GM12892 (cell line): ENCODE measurements around the gene UBASH3A.

Source experiments
- POLR2A ChIP-seq: IDR thresholded peaks from 2 replicates; pipeline ENCODE4 v1.6.1; 2011; ENCODE audit warnings: low read depth, low read length, control low read depth
- POLR2AphosphoS5 ChIP-seq: IDR thresholded peaks from 2 replicates; pipeline ENCODE4 v1.6.1; 2011; ENCODE audit warnings: low read depth, low read length, control low read depth
- TAF1 ChIP-seq: IDR thresholded peaks from 2 replicates; pipeline ENCODE4 v1.6.1; 2011; ENCODE audit warnings: low read depth, mild to moderate bottlenecking, control low read depth, low read length, borderline replicate concordance

GRCh38 chr21:42468491-42469131 is 64.9 kb downstream of the UBASH3A start:
- TF ChIP-seq POLR2AphosphoS5 (no peak), POLR2A (no peak), TAF1 (no peak)
